ENCODE measurements around the gene GM2A.

- TF ChIP-seq POLR2A (IDR thresholded peaks at IDR 0.05; ENCODE audit: low read depth) = no peak
- TF ChIP-seq, protein P1, sequence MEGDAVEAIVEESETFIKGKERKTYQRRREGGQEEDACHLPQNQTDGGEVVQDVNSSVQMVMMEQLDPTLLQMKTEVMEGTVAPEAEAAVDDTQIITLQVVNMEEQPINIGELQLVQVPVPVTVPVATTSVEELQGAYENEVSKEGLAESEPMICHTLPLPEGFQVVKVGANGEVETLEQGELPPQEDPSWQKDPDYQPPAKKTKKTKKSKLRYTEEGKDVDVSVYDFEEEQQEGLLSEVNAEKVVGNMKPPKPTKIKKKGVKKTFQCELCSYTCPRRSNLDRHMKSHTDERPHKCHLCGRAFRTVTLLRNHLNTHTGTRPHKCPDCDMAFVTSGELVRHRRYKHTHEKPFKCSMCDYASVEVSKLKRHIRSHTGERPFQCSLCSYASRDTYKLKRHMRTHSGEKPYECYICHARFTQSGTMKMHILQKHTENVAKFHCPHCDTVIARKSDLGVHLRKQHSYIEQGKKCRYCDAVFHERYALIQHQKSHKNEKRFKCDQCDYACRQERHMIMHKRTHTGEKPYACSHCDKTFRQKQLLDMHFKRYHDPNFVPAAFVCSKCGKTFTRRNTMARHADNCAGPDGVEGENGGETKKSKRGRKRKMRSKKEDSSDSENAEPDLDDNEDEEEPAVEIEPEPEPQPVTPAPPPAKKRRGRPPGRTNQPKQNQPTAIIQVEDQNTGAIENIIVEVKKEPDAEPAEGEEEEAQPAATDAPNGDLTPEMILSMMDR (IDR thresholded peaks at IDR 0.05) = no peak
- no peak for TF ChIP-seq POLR2AphosphoS5 (IDR thresholded peaks at IDR 0.05)
- TF ChIP-seq EP300 (IDR thresholded peaks at IDR 0.05) = no peak
Measured at GRCh38 chr5:151216781-151217180, 36.2 kb upstream of the GM2A start.

All from esophagus muscularis mucosa (tissue), 4 donors.